GM19351 (cell line): ENCODE measurements around the gene NEK10.
"Not testable (repeated sequence)": the region's sequence is repeated elsewhere in the genome, so short reads cannot be mapped to it uniquely, and the experiment has no call there.

Source experiments
- ATAC-seq: cut with Tn5 transposase; IDR thresholded peaks from one replicate; pipeline ENCODE4 v1.9.1; 2021; ENCODE audit warnings: mild to moderate bottlenecking, moderate library complexity; ENCODE audit not compliant: unreplicated experiment

The NEK10 gene

GRCh38 chr3:27368831-27369607 lies at the start of gene NEK10:
TSS of gene NEK10 (minus strand) at chr3:27369383. CDS start at chr3:27352882, 16,501 bp downstream.
- ATAC-seq: peak; percentile 100

- ATAC-seq: no peak
These were observed 46.0 kb upstream of the NEK10 start for GRCh38 chr3:27415202-27415601.

- peak; percentile 90 for ATAC-seq
These were observed 23.9 kb upstream of the NEK10 start for GRCh38 chr3:27392950-27393679.

GRCh38 chr3:27392414-27392813 lies 23.2 kb upstream of the NEK10 start:
- not testable (repeated sequence) for ATAC-seq

- no peak for ATAC-seq
These were observed 22.6 kb upstream of the NEK10 start for GRCh38 chr3:27391796-27392195.

- no peak for ATAC-seq
These were observed 18.4 kb upstream of the NEK10 start for GRCh38 chr3:27387625-27388024.

GRCh38 chr3:27385504-27385903 lies 16.3 kb upstream of the NEK10 start:
- ATAC-seq: peak; percentile 48

- ATAC-seq: no peak
These were observed 15.0 kb upstream of the NEK10 start for GRCh38 chr3:27384191-27384590.

- ATAC-seq: peak; percentile 59
These were observed 11.5 kb upstream of the NEK10 start for GRCh38 chr3:27380433-27381357.

- no peak for ATAC-seq
These were observed 9.1 kb upstream of the NEK10 start for GRCh38 chr3:27378331-27378730.

GRCh38 chr3:27376109-27376772 lies 7.1 kb upstream of the NEK10 start:
- no peak for ATAC-seq

- no peak for ATAC-seq
These were observed 3.1 kb downstream of the NEK10 start for GRCh38 chr3:27366062-27366591.

- ATAC-seq: peak; percentile 41
These were observed 8.8 kb downstream of the NEK10 start for GRCh38 chr3:27360113-27361078.

- no peak for ATAC-seq
These were observed 10.8 kb downstream of the NEK10 start for GRCh38 chr3:27358372-27358771.

GRCh38 chr3:27357665-27358258 lies 11.4 kb downstream of the NEK10 start:
- peak; percentile 94 for ATAC-seq

GRCh38 chr3:27356976-27357375 lies 12.2 kb downstream of the NEK10 start:
- no peak for ATAC-seq

- no peak for ATAC-seq
These were observed 14.5 kb downstream of the NEK10 start for GRCh38 chr3:27354588-27355203.

GRCh38 chr3:27354161-27354560 lies 15.0 kb downstream of the NEK10 start:
- no peak for ATAC-seq
